Liver (tissue), 9 donors: ENCODE measurements around the gene P2RY13. TPM values are rescaled to one million over a fixed set of nuclear protein-coding genes. Genes with fewer than 3 reads are reported as not detected.

ENCODE experiments used
- DNase-seq: peaks from one replicate; pipeline ENCODE4 v3.0.0-alpha.2; 2017; ENCODE audit warnings: low spot score
- H3K27ac ChIP-seq, 2 donors: one replicate each; pipeline ENCODE4 v1.7.0; 2013; ENCODE audit warnings: inconsistent platforms in 2 of 2, low read length in 2 of 2, control low read depth in 1 of 2, low read depth in 1 of 2, mild to moderate bottlenecking in 1 of 2
- H3K27me3 ChIP-seq, 4 donors: one replicate each; pipeline versions ENCODE4 v1.6.1 to v1.7.0; 2013; ENCODE audit warnings: low read length in 3 of 4, inconsistent platforms in 1 of 4, mild to moderate bottlenecking in 1 of 4, moderate library complexity in 1 of 4; ENCODE audit not compliant: control insufficient read depth in 4 of 4, insufficient read depth in 4 of 4
- H3K36me3 ChIP-seq, 4 donors: one replicate each; pipeline versions ENCODE4 v1.6.1 to v1.7.0; 2013; ENCODE audit warnings: low read length in 3 of 4, mild to moderate bottlenecking in 3 of 4, low read depth in 1 of 4, moderate library complexity in 1 of 4; ENCODE audit not compliant: control insufficient read depth in 4 of 4, insufficient read depth in 3 of 4
- H3K4me1 ChIP-seq, 4 donors: one replicate each; pipeline versions ENCODE4 v1.6.1 to v1.7.0; 2013; ENCODE audit warnings: low read length in 3 of 4, mild to moderate bottlenecking in 3 of 4, moderate library complexity in 1 of 4; ENCODE audit not compliant: control insufficient read depth in 4 of 4, insufficient read depth in 4 of 4
- H3K4me3 ChIP-seq, 3 donors: one replicate each; pipeline versions ENCODE4 v1.6.1 to v1.7.0; 2013; ENCODE audit warnings: low read length in 3 of 3, control low read depth in 1 of 3, low read depth in 1 of 3, mild to moderate bottlenecking in 1 of 3
- H3K9ac ChIP-seq, 2 donors: one replicate each; pipeline ENCODE4 v1.7.0; 2013; ENCODE audit warnings: low read length in 2 of 2, mild to moderate bottlenecking in 2 of 2, moderate library complexity in 2 of 2, control low read depth in 1 of 2, low read depth in 1 of 2
- H3K9me3 ChIP-seq, 4 donors: one replicate each; pipeline versions ENCODE4 v1.6.1 to v1.7.0; 2013; ENCODE audit warnings: low read length in 3 of 4; ENCODE audit not compliant: control insufficient read depth in 4 of 4
- ATF3 ChIP-seq: IDR thresholded peaks from 2 replicates; pipeline ENCODE4 v1.6.1; 2016; ENCODE audit warnings: antibody characterized with exemption
- EGR1 ChIP-seq, 2 donors: IDR thresholded peaks; 2 replicates each; pipeline ENCODE4 v1.6.1; 2016 to 2018; ENCODE audit warnings: antibody characterized with exemption in 2 of 2, low read depth in 2 of 2
- GABPA ChIP-seq, 2 donors: IDR thresholded peaks in 1 of 2; conservative IDR thresholded peaks in 1 of 2; 2 replicates each; pipeline ENCODE4 v1.6.1; 2016; ENCODE audit warnings: antibody characterized with exemption in 2 of 2, mild to moderate bottlenecking in 1 of 2, moderate library complexity in 1 of 2
- HNF4A ChIP-seq, 2 donors: conservative IDR thresholded peaks; 2 replicates each; pipeline ENCODE4 v1.6.1; 2016; ENCODE audit warnings: antibody characterized with exemption in 2 of 2, mild to moderate bottlenecking in 2 of 2
- HNF4G ChIP-seq: IDR thresholded peaks from 2 replicates; pipeline ENCODE4 v1.6.1; 2016; ENCODE audit warnings: antibody characterized with exemption
- JUND ChIP-seq, 2 donors: IDR thresholded peaks; 2 replicates each; pipeline ENCODE4 v1.6.1; 2016; ENCODE audit warnings: antibody characterized with exemption in 2 of 2
- MAX ChIP-seq: IDR thresholded peaks from 2 replicates; pipeline ENCODE4 v1.6.1; 2016; ENCODE audit warnings: antibody characterized with exemption
- NR2F2 ChIP-seq: IDR thresholded peaks from 2 replicates; pipeline ENCODE4 v1.6.1; 2016; ENCODE audit warnings: antibody characterized with exemption
- REST ChIP-seq: IDR thresholded peaks from 2 replicates; pipeline ENCODE4 v1.6.1; 2016; ENCODE audit warnings: antibody characterized with exemption, mild to moderate bottlenecking
- RXRA ChIP-seq, 2 donors: IDR thresholded peaks; 2 replicates each; pipeline ENCODE4 v1.6.1; 2017 to 2018; ENCODE audit warnings: antibody characterized with exemption in 2 of 2, mild to moderate bottlenecking in 1 of 2
- SP1 ChIP-seq: IDR thresholded peaks from 2 replicates; pipeline ENCODE4 v1.6.1; 2018; ENCODE audit warnings: antibody characterized with exemption, mild to moderate bottlenecking
- TAF1 ChIP-seq: conservative IDR thresholded peaks from 2 replicates; pipeline ENCODE4 v1.6.1; 2016; ENCODE audit warnings: antibody characterized with exemption, mild to moderate bottlenecking
- YY1 ChIP-seq: IDR thresholded peaks from 2 replicates; pipeline ENCODE4 v1.6.1; 2016; ENCODE audit warnings: antibody characterized with exemption, mild to moderate bottlenecking
- ZBTB33 ChIP-seq: IDR thresholded peaks from 2 replicates; pipeline ENCODE4 v1.6.1; 2016; ENCODE audit warnings: antibody characterized with exemption
- WGBS: extraction: QIAGEN DNeasy Blood & Tissue Kit; methylation state at CpG from one replicate; pipeline ENCODE4 v1.1.7; 2013; 5-methylcytosine and 5-hydroxymethylcytosine counted together
- polyA plus RNA-seq, 2 donors: library from polyadenylated mRNA; stranded (reverse) in 1 of 2; unstranded in 1 of 2; fragments of 200-250 nt in 1 of 2; fragments of >200 nt in 1 of 2; fragmentation: Nextera tagmentation in 1 of 2; extraction: Ambion mirVana in 1 of 2; gene quantifications; one replicate each; pipeline versions ENCODE4 v1.2.1 to v1.2.3, GENCODE V29; 2013 to 2015
- total RNA-seq, 2 donors: library from RNA; depleted of rRNA; stranded (reverse); fragments of >200 nt; gene quantifications; one replicate each; pipeline ENCODE4 v1.2.3, GENCODE V29; 2014
- donor health status: healthy.
- donor health status: healthy.
- donor health status: healthy.
- donor health status: healthy.
- donor health status: healthy.

The P2RY13 gene
- total and polyA plus RNA-seq, 4 donors = 1.3 to 6.1 (median 3.2) TPM

- 78% methylated on average over 2 of the region's 2 CpGs for WGBS
- H3K27ac ChIP-seq = no peak overlapping the region
- no peak overlapping the region for H3K4me3 ChIP-seq
- H3K4me1 ChIP-seq = no peaks in the 10 kb centered on the region
- H3K27me3 ChIP-seq = no peaks in the 10 kb centered on the region
- H3K9ac ChIP-seq = no peak overlapping the region
- no peak for TF ChIP-seq EGR1 (IDR thresholded peaks at IDR 0.05; ENCODE audit: low read depth in 2 of 2)
- no peak for TF ChIP-seq JUND (IDR thresholded peaks at IDR 0.05)
- TF ChIP-seq REST = no peak
- TF ChIP-seq YY1 = no peak
- TF ChIP-seq RXRA (IDR thresholded peaks at IDR 0.05) = no peak
- TF ChIP-seq TAF1 = no peak
- TF ChIP-seq HNF4G = no peak
- no peak for TF ChIP-seq HNF4A (conservative IDR thresholded peaks at IDR 0.05)
- no peak for TF ChIP-seq ZBTB33
- TF ChIP-seq ATF3 = no peak
- TF ChIP-seq MAX = no peak
- H3K36me3 ChIP-seq = no peaks in the 10 kb centered on the region
- H3K9me3 ChIP-seq = no peaks in the 10 kb centered on the region
- DNase-seq = no peak
These were observed 9.2 kb downstream of the P2RY13 start for GRCh38 chr3:151320131-151320530.

GRCh38 chr3:151319628-151320027 lies 9.7 kb downstream of the P2RY13 start:
- Histone ChIP-seq H3K27ac (no peak overlapping the region), H3K36me3 (no peaks in the 10 kb centered on the region), H3K9ac (no peak overlapping the region), H3K27me3 (no peaks in the 10 kb centered on the region), H3K4me3 (no peak overlapping the region), H3K4me1 (no peaks in the 10 kb centered on the region), H3K9me3 (no peaks in the 10 kb centered on the region)
- TF ChIP-seq EGR1 (IDR thresholded peaks at IDR 0.05; ENCODE audit: low read depth in 2 of 2) (no peak), YY1 (no peak), NR2F2 (no peak), GABPA (IDR thresholded peaks at IDR 0.05 in 1 of 2, conservative IDR thresholded peaks at IDR 0.05 in 1 of 2) (no peak), SP1 (no peak), REST (no peak), ZBTB33 (no peak)
- DNase-seq = no peak
- WGBS = 88% methylated on average over 4 of the region's 4 CpGs
